Activated CD8-positive, alpha-beta T cell treated with anti-CD3 and anti-CD28 coated beads for 36 hours (primary cell): Measurements from ENCODE around the gene PTPRN2. TPM values are rescaled to one million over a fixed set of nuclear protein-coding genes. Genes with fewer than 3 reads are reported as not detected.

Experiments used
- ATAC-seq: fragments of 200-7000 bp; cut with Tn5 transposase; one replicate; pipeline ENCODE4 v1.10.0; 2021; ENCODE audit warnings: mild to moderate bottlenecking, moderate library complexity
- CTCF ChIA-PET: fragments of 350-600 bp; sonication (Branson Sonifier 250); formaldehyde crosslinking; loops from one replicate; lab custom pipeline; 2021; ENCODE audit warnings: antibody characterized with exemption; lab: Charles Lee
- POLR2A ChIA-PET: fragments of 350-600 bp; sonication (Branson Sonifier 250); formaldehyde crosslinking; loops from one replicate; lab custom pipeline; 2021; ENCODE audit warnings: antibody characterized with exemption; lab: Charles Lee
- DNase-seq: peaks from one replicate; pipeline ENCODE4 v3.0.0-alpha.2; 2020
- H3K27ac Mint-ChIP-seq: one replicate; pipeline ENCODE4 v1.8.0; 2021; ENCODE audit warnings: mild to moderate bottlenecking, mixed read lengths
- H3K27me3 Mint-ChIP-seq: one replicate; pipeline ENCODE4 v1.8.0; 2021; ENCODE audit warnings: mixed read lengths
- H3K36me3 Mint-ChIP-seq: one replicate; pipeline ENCODE4 v1.8.0; 2021; ENCODE audit warnings: low read depth, mixed read lengths
- H3K4me1 Mint-ChIP-seq: one replicate; pipeline ENCODE4 v1.8.0; 2021; ENCODE audit warnings: low read depth, mixed read lengths
- H3K4me3 Mint-ChIP-seq: one replicate; pipeline ENCODE4 v1.8.0; 2021; ENCODE audit warnings: mild to moderate bottlenecking, moderate library complexity, mixed read lengths
- H3K9me3 Mint-ChIP-seq: one replicate; pipeline ENCODE4 v1.8.0; 2021; ENCODE audit warnings: mixed read lengths
- CTCF ChIP-seq: fragments of 200-600 bp; IDR thresholded peaks from one replicate; pipeline ENCODE4 v1.8.0; 2022; ENCODE audit warnings: antibody characterized with exemption, mild to moderate bottlenecking
- intact Hi-C: fragments of 100-400 bp; cut with micrococcal nuclease; formaldehyde crosslinking; loops from one replicate; pipeline ENCODE4 v1.10.0; 2022
- total RNA-seq, 2 experiments: library from RNA; stranded (reverse); gene quantifications; one replicate each; pipeline ENCODE4 v1.2.3, GENCODE V29; 2021

PTPRN2 gene
- total RNA-seq, 2 experiments from 2014 or later, result 0.49 to 0.65 TPM

GRCh38 chr7:158549176-158549615 is 38.4 kb downstream of the PTPRN2 start:
- POLR2A ChIA-PET, result no interaction called here
- no peaks in the 10 kb centered on the region for H3K36me3 Mint-ChIP-seq

GRCh38 chr7:158548726-158549125 is 38.9 kb downstream of the PTPRN2 start:
- ChIA-PET POLR2A (no interaction called here), CTCF (no interaction called here)
- TF ChIP-seq CTCF, result no peak
- no peak overlapping the region for H3K4me3 Mint-ChIP-seq
- H3K4me1 Mint-ChIP-seq, result no peaks in the 10 kb centered on the region
- no peak for ATAC-seq
- intact Hi-C loops, result no loop called here
- DNase-seq, result no peak
- no peaks in the 10 kb centered on the region for H3K36me3 Mint-ChIP-seq
- H3K9me3 Mint-ChIP-seq, result no peaks in the 10 kb centered on the region
- H3K27ac Mint-ChIP-seq, result no peak overlapping the region
- no peaks in the 10 kb centered on the region for H3K27me3 Mint-ChIP-seq

More at GRCh38 chr7:158549176-158549615, 38.4 kb downstream of the PTPRN2 start:
- Mint-ChIP-seq H3K4me1 (no peaks in the 10 kb centered on the region), H3K27me3 (no peaks in the 10 kb centered on the region), H3K27ac (no peak overlapping the region), H3K4me3 (no peak overlapping the region), H3K9me3 (no peaks in the 10 kb centered on the region)
- CTCF ChIA-PET, result no interaction called here
- intact Hi-C loops, result no loop called here
- no peak for TF ChIP-seq CTCF
- no peak for ATAC-seq
- no peak for DNase-seq

GRCh38 chr7:158547817-158548216 is 39.8 kb downstream of the PTPRN2 start:
- no peak for ATAC-seq
- no peak for DNase-seq
- Mint-ChIP-seq H3K36me3 (no peaks in the 10 kb centered on the region), H3K27me3 (no peaks in the 10 kb centered on the region), H3K27ac (no peak overlapping the region), H3K4me1 (no peaks in the 10 kb centered on the region), H3K9me3 (no peaks in the 10 kb centered on the region), H3K4me3 (no peak overlapping the region)
- ChIA-PET CTCF (no interaction called here), POLR2A (no interaction called here)
- no peak for TF ChIP-seq CTCF
- intact Hi-C loops, result no loop called here

GRCh38 chr7:158546626-158547025 is 41.0 kb downstream of the PTPRN2 start:
- intact Hi-C loops, result no loop called here

GRCh38 chr7:158546214-158546613 is 41.4 kb downstream of the PTPRN2 start:
- Mint-ChIP-seq H3K27me3 (no peaks in the 10 kb centered on the region), H3K27ac (no peak overlapping the region), H3K9me3 (no peaks in the 10 kb centered on the region), H3K4me3 (no peak overlapping the region), H3K36me3 (no peaks in the 10 kb centered on the region), H3K4me1 (peaks cover 4% of the 10 kb centered on the region)
- intact Hi-C loops, result no loop called here
- no peak for TF ChIP-seq CTCF
- DNase-seq (no peak), ATAC-seq (no peak)
- ChIA-PET POLR2A (no interaction called here), CTCF (no interaction called here)

More at GRCh38 chr7:158546626-158547025, 41.0 kb downstream of the PTPRN2 start:
- no peak for ATAC-seq
- Mint-ChIP-seq H3K27me3 (no peaks in the 10 kb centered on the region), H3K9me3 (no peaks in the 10 kb centered on the region), H3K36me3 (no peaks in the 10 kb centered on the region), H3K4me3 (no peak overlapping the region), H3K4me1 (no peaks in the 10 kb centered on the region), H3K27ac (no peak overlapping the region)
- TF ChIP-seq CTCF, result no peak
- ChIA-PET CTCF (no interaction called here), POLR2A (no interaction called here)
- DNase-seq, result no peak
